Lung (tissue), 12 donors: ENCODE data around the gene SHB. TPM values are rescaled to one million over a fixed set of nuclear protein-coding genes. Genes with fewer than 3 reads are reported as not detected.

Experiments
- ATAC-seq: fragments of 200-7000 bp; cut with Tn5 transposase; one replicate; pipeline ENCODE4 v1.9.1; 2020; ENCODE audit warnings: moderate number of reproducible peaks; ENCODE audit not compliant: insufficient read depth, low FRiP score
- DNase-seq, 3 donors: peaks; one replicate each; pipeline ENCODE4 v3.0.0-alpha.2; 2013 to 2017
- H3K27ac ChIP-seq, 2 donors: one replicate each; pipeline ENCODE4 v1.5.1; 2013; ENCODE audit warnings: mild to moderate bottlenecking in 2 of 2, moderate library complexity in 2 of 2, control low read depth in 1 of 2, inconsistent platforms in 1 of 2, low read depth in 1 of 2, low read length in 1 of 2
- H3K27me3 ChIP-seq, 3 donors: one replicate each; pipeline ENCODE4 v1.5.1; 2013; ENCODE audit warnings: low read length in 2 of 3; ENCODE audit not compliant: control insufficient read depth in 3 of 3, insufficient read depth in 3 of 3
- H3K36me3 ChIP-seq, 4 donors: one replicate each; pipeline ENCODE4 v1.5.1; 2013; ENCODE audit warnings: low read length in 4 of 4, mild to moderate bottlenecking in 1 of 4, moderate library complexity in 1 of 4; ENCODE audit not compliant: control insufficient read depth in 4 of 4, insufficient read depth in 4 of 4
- H3K4me1 ChIP-seq, 5 donors: one replicate each; pipeline ENCODE4 v1.5.1; 2013; ENCODE audit warnings: low read length in 5 of 5, mild to moderate bottlenecking in 2 of 5, moderate library complexity in 1 of 5; ENCODE audit not compliant: control insufficient read depth in 5 of 5, insufficient read depth in 5 of 5
- H3K4me3 ChIP-seq: one replicate; pipeline ENCODE4 v1.5.1; 2013; ENCODE audit warnings: mild to moderate bottlenecking, control low read depth, moderate library complexity
- H3K9ac ChIP-seq, 2 donors: one replicate each; pipeline ENCODE4 v1.5.1; 2013; ENCODE audit warnings: low read length in 2 of 2, control low read depth in 1 of 2; ENCODE audit not compliant: insufficient read depth in 1 of 2
- H3K9me3 ChIP-seq, 4 donors: one replicate each; pipeline ENCODE4 v1.5.1; 2013; ENCODE audit warnings: low read length in 3 of 4, mild to moderate bottlenecking in 1 of 4, moderate library complexity in 1 of 4; ENCODE audit not compliant: control insufficient read depth in 4 of 4, insufficient read depth in 3 of 4
- CTCF ChIP-seq: IDR thresholded peaks from 2 replicates; pipeline ENCODE4 v1.5.1; 2012; ENCODE audit warnings: mild to moderate bottlenecking; ENCODE audit errors: control extremely low read depth, extremely low read depth
- WGBS, 2 donors: extraction: QIAGEN DNeasy Blood & Tissue Kit; methylation state at CpG; one replicate each; pipeline ENCODE4 v1.1.7; 2013; 5-methylcytosine and 5-hydroxymethylcytosine counted together
- polyA plus RNA-seq, 2 donors: library from polyadenylated mRNA; stranded (reverse); fragments of 200-250 nt; gene quantifications; one replicate each; pipeline ENCODE4 v1.2.1, GENCODE V29; 2013
- total RNA-seq, 2 donors: library from RNA; depleted of rRNA in 1 of 2; stranded (reverse); fragments of >200 nt in 1 of 2; gene quantifications; one replicate each; pipeline ENCODE4 v1.2.1, GENCODE V29; 2014 to 2021
- donor health status: control.
- donor health status: control.
- donor health status: Bipolar disorder and iron deficiency.
- donor health status: healthy.
- donor health status: DM: yes; HTN: yes; CAD: no.

The SHB gene
- total and polyA plus RNA-seq, 4 donors: 10.8 to 32.3 (median 14.4) TPM

- Histone ChIP-seq H3K4me3 (no peak overlapping the region), H3K4me1 (peaks cover 10 to 45% (median 38%) of the 10 kb centered on the region in 5 donors), H3K27me3 (no peaks in the 10 kb centered on the region), H3K9ac (no peak overlapping the region), H3K27ac (no peak overlapping the region), H3K9me3 (no peaks in the 10 kb centered on the region), H3K36me3 (no peaks in the 10 kb centered on the region)
- no peak for TF ChIP-seq CTCF
- no peak for ATAC-seq
- WGBS, 2 donors: 75 to 85% methylated on average over 8 of the region's 8 CpGs
- DNase-seq: no peak
Measured at GRCh38 chr9:38042626-38043357, 26.2 kb downstream of the SHB start.

- H3K4me1 ChIP-seq: peaks cover 0 to 43% (median 30%) of the 10 kb centered on the region in 5 donors
- H3K27me3 ChIP-seq: no peaks in the 10 kb centered on the region
- no peaks in the 10 kb centered on the region for H3K9me3 ChIP-seq
- H3K9ac ChIP-seq: no peak overlapping the region
- no peak overlapping the region for H3K27ac ChIP-seq
- no peak for TF ChIP-seq CTCF
- H3K4me3 ChIP-seq: no peak overlapping the region
- no peak for ATAC-seq
- no peaks in the 10 kb centered on the region for H3K36me3 ChIP-seq
- DNase-seq: no peak
- WGBS, 2 donors: 78 to 87% methylated on average over 21 of the region's 21 CpGs
Measured at GRCh38 chr9:38041564-38042243, 27.3 kb downstream of the SHB start.

GRCh38 chr9:38039907-38040682 lies 28.9 kb downstream of the SHB start:
- Histone ChIP-seq H3K36me3 (no peaks in the 10 kb centered on the region), H3K4me1 (peaks cover 0 to 48% (median 25%) of the 10 kb centered on the region in 5 donors), H3K27me3 (no peaks in the 10 kb centered on the region), H3K27ac (peak overlapping the region in 1 of 2 donors; percentile 17), H3K9ac (no peak overlapping the region), H3K9me3 (no peaks in the 10 kb centered on the region), H3K4me3 (no peak overlapping the region)
- no peak for TF ChIP-seq CTCF
- ATAC-seq (no peak), DNase-seq (no peak)
- WGBS, 2 donors: 87% methylated on average over 21 of the region's 21 CpGs
